Measurements from ENCODE around the gene COL23A1. TPM values are rescaled to one million over a fixed set of nuclear protein-coding genes. Genes with fewer than 3 reads are reported as not detected.

Gene COL23A1
- total RNA-seq, 2 experiments from 2014 or later, result 0.11 TPM; not detected in 1

GRCh38 chr5:178228609-178229008 lies 361.6 kb downstream of the COL23A1 start:
- no peaks in the 10 kb centered on the region for H3K27me3 Mint-ChIP-seq
- no peak overlapping the region for H3K4me3 Mint-ChIP-seq
- H3K4me1 Mint-ChIP-seq (ENCODE audit: low read depth), result peaks cover 39% of the 10 kb centered on the region
- DNase-seq (no peak), ATAC-seq (no peak)
- ChIA-PET POLR2A (interaction anchor here (1.0 to 21.3 kb wide), 2 partner anchors 17 to 27 kb away, joined by 4 to 431 read pairs; partner anchors contain the start of gene HNRNPAB), CTCF (interaction anchor here (1.1 to 2.6 kb wide), 2 partner anchors 52 to 362 kb away, joined by 3 to 5 read pairs; partner anchors contain the start of gene COL23A1)
- H3K27ac Mint-ChIP-seq, result no peak overlapping the region
- H3K9me3 Mint-ChIP-seq, result no peaks in the 10 kb centered on the region
- H3K36me3 Mint-ChIP-seq (ENCODE audit: low read depth), result peaks cover 65% of the 10 kb centered on the region
- TF ChIP-seq CTCF (IDR thresholded peaks at IDR 0.05), result no peak
- intact Hi-C loops (cut with micrococcal nuclease), result no loop called here

DNA sequence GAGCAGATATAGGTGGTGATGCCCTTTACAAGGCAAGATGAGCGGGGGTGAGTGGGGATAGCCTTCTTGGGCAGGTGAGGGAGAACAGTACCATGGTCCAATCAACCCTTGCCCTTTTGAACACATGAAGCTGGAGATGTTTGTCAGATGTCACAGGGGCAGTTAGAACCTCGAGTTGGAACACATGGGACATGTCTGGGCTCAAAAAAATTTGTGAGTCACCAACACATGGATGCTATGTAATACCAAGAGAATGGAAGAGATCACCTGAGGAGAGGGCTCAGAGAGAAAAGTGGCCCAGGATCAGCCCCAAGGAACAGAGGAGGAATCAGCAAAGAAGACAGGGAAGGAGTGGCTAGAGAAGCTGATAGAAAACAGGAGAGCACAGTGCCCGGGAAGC lies 362.3 kb downstream of the COL23A1 start:
- H3K4me3 Mint-ChIP-seq, result no peak overlapping the region
- ChIA-PET POLR2A (interaction anchor here (21.3 kb wide), 1 partner anchor 16 kb away, joined by 431 read pairs; the partner anchor contains the start of gene HNRNPAB), CTCF (interaction anchor here (2.6 kb wide), 1 partner anchor 362 kb away, joined by 5 read pairs; the partner anchor contains the start of gene COL23A1)
- H3K9me3 Mint-ChIP-seq, result no peaks in the 10 kb centered on the region
- ATAC-seq, result no peak
- intact Hi-C loops (cut with micrococcal nuclease), result no loop called here
- H3K27ac Mint-ChIP-seq, result peak overlapping the region; percentile 14
- no peak for DNase-seq
- TF ChIP-seq CTCF (IDR thresholded peaks at IDR 0.05), result no peak
- H3K27me3 Mint-ChIP-seq, result no peaks in the 10 kb centered on the region
- H3K4me1 Mint-ChIP-seq (ENCODE audit: low read depth), result peaks cover 42% of the 10 kb centered on the region
- H3K36me3 Mint-ChIP-seq (ENCODE audit: low read depth), result peaks cover 72% of the 10 kb centered on the region

DNA sequence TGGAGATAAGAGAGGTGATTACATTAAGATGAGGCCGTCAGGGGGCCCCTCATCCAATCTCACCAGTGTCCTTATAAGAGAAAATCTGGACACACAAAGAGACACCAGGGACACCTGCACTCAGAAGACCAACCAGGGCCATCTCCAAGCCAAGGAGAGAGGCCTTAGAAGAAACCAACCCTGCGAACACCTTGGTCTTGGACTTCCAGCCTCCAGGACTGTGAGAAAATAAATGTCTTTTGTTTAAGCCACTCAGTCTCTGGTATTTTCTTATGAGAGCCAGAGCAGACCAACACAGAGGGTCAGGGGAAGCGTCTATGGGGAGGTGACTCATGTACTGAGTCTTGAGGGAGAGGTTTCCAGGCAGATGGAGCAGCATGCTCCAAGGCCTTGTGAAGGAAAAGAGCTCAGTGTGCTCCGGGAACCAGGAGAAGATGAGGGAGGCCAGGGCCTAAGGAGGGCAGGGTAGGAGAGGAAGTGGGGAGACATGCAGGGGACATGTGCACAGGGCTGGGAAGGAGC lies 363.0 kb downstream of the COL23A1 start:
- no peaks in the 10 kb centered on the region for H3K27me3 Mint-ChIP-seq
- intact Hi-C loops (cut with micrococcal nuclease), result no loop called here
- TF ChIP-seq CTCF (IDR thresholded peaks at IDR 0.05), result no peak
- peaks cover 43% of the 10 kb centered on the region for H3K4me1 Mint-ChIP-seq (ENCODE audit: low read depth)
- H3K4me3 Mint-ChIP-seq, result no peak overlapping the region
- peaks cover 74% of the 10 kb centered on the region for H3K36me3 Mint-ChIP-seq (ENCODE audit: low read depth)
- H3K9me3 Mint-ChIP-seq, result no peaks in the 10 kb centered on the region
- DNase-seq (no peak), ATAC-seq (no peak)
- ChIA-PET POLR2A (interaction anchor here (21.3 kb wide), 1 partner anchor 15 kb away, joined by 431 read pairs; the partner anchor contains the start of gene HNRNPAB), CTCF (interaction anchor here (1.5 kb wide), 1 partner anchor 8 kb away, joined by 4 read pairs; no protein-coding TSS in a partner anchor)
- peak overlapping the region; percentile 14 for H3K27ac Mint-ChIP-seq

DNA sequence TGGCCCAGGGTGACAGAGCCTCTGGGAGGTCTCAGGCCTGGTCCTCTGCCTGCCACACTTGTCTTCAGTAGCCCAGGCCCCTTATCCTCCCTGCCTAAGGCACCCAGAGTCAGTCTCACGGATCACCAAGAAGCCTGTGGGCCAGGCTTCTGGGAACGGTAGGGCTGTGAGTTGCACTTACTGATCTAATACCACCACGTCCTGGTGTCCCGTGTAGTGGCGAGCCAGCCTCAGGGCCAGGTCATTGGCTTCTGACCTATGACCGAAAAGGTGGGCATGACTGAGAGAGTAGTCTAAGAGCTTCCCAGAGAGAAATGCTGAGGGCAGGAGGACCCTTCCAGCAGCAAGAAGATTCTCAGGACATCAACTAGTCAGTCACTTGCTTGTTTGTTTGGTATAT lies 365.0 kb downstream of the COL23A1 start:
- no peak for TF ChIP-seq CTCF (IDR thresholded peaks at IDR 0.05)
- Mint-ChIP-seq H3K27me3 (no peaks in the 10 kb centered on the region), H3K4me1 (ENCODE audit: low read depth) (peaks cover 45% of the 10 kb centered on the region), H3K36me3 (ENCODE audit: low read depth) (peaks cover 76% of the 10 kb centered on the region), H3K9me3 (no peaks in the 10 kb centered on the region), H3K4me3 (no peak overlapping the region), H3K27ac (no peak overlapping the region)
- ATAC-seq, result no peak
- intact Hi-C loops (cut with micrococcal nuclease), result no loop called here
- CTCF ChIA-PET, result interaction anchor here (1.0 to 1.1 kb wide), 2 partner anchors 14 to 150 kb away, joined by 3 read pairs; no protein-coding TSS in a partner anchor
- POLR2A ChIA-PET, result interaction anchor here (1.0 to 21.3 kb wide), 2 partner anchors 10 to 13 kb away, joined by 3 to 431 read pairs; partner anchors contain the start of gene HNRNPAB
- DNase-seq, result no peak

GRCh38 chr5:178224403-178224802 lies 365.8 kb downstream of the COL23A1 start:
- ChIA-PET CTCF (interaction anchor here (1.0 kb wide), 1 partner anchor 13 kb away, joined by 3 read pairs; no protein-coding TSS in a partner anchor), POLR2A (interaction anchor here (21.3 kb wide), 1 partner anchor 12 kb away, joined by 431 read pairs; the partner anchor contains the start of gene HNRNPAB)

More at GRCh38 chr5:178224403-178224802, 365.8 kb downstream of the COL23A1 start:
- no peak for DNase-seq
- H3K4me1 Mint-ChIP-seq (ENCODE audit: low read depth), result peaks cover 38% of the 10 kb centered on the region
- ATAC-seq, result no peak
- TF ChIP-seq CTCF (IDR thresholded peaks at IDR 0.05), result no peak
- H3K4me3 Mint-ChIP-seq, result no peak overlapping the region
- H3K36me3 Mint-ChIP-seq (ENCODE audit: low read depth), result peaks cover 71% of the 10 kb centered on the region
- no peak overlapping the region for H3K27ac Mint-ChIP-seq
- H3K9me3 Mint-ChIP-seq, result no peaks in the 10 kb centered on the region
- no peaks in the 10 kb centered on the region for H3K27me3 Mint-ChIP-seq
- intact Hi-C loops (cut with micrococcal nuclease), result no loop called here
